Retinal pigment epithelial cell (primary cell): ENCODE results near the gene NDOR1.
A peak's percentile ranks its signal among the peaks of the same experiment; 100 is the strongest.

Experiments used
- DNase-seq: peaks from one replicate; pipeline ENCODE4 v3.0.0-alpha.2; 2010; ENCODE audit warnings: low read depth
- H3K4me3 ChIP-seq: 2 replicates; pipeline ENCODE4 v1.5.1; 2011; ENCODE audit warnings: mild to moderate bottlenecking, low read length, control low read depth, moderate library complexity
- CTCF ChIP-seq: conservative IDR thresholded peaks from 2 replicates; pipeline ENCODE4 v1.5.1; 2011; ENCODE audit warnings: low read depth, low read length, control low read depth, inconsistent platforms

Gene NDOR1

GRCh38 chr9:137160716-137161557, 44.6 kb upstream of the NDOR1 start:
- no peak for DNase-seq
- TF ChIP-seq CTCF: no peak

GRCh38 chr9:137161558-137162486, 43.7 kb upstream of the NDOR1 start:
- no peak overlapping the region for H3K4me3 ChIP-seq
- no peak for TF ChIP-seq CTCF
- no peak for DNase-seq

More at GRCh38 chr9:137160716-137161557, 44.6 kb upstream of the NDOR1 start:
- H3K4me3 ChIP-seq: no peak overlapping the region

GRCh38 chr9:137162505-137163364, 42.8 kb upstream of the NDOR1 start:
- peak overlapping the region; percentile 19 for H3K4me3 ChIP-seq
- no peak for TF ChIP-seq CTCF
- DNase-seq: no peak

GRCh38 chr9:137163365-137163715, 42.2 kb upstream of the NDOR1 start:
- DNase-seq: no peak
- TF ChIP-seq CTCF: no peak
- peak overlapping the region; percentile 19 for H3K4me3 ChIP-seq

GRCh38 chr9:137163805-137164204, 41.7 kb upstream of the NDOR1 start:
- H3K4me3 ChIP-seq: no peak overlapping the region
- DNase-seq: no peak
- no peak for TF ChIP-seq CTCF

GRCh38 chr9:137164370-137165249, 40.9 kb upstream of the NDOR1 start:
- DNase-seq: no peak
- H3K4me3 ChIP-seq: no peak overlapping the region
- no peak for TF ChIP-seq CTCF
